Activated CD4-positive, alpha-beta T cell treated with anti-CD3 and anti-CD28 coated beads, Interleukin-10, Interleukin-2, amounts not matched to agents 100 ng/mL and 50 ng/mL, durations not matched to agents 16 hours and 8 hours (primary cell): Measurements from ENCODE around the gene DNAJB6.
A peak's percentile ranks its signal among the peaks of the same experiment; 100 is the strongest.

ENCODE experiments used
- DNase-seq: peaks from one replicate; pipeline ENCODE4 v3.0.0-alpha.2; 2020

DNAJB6 gene

DNA sequence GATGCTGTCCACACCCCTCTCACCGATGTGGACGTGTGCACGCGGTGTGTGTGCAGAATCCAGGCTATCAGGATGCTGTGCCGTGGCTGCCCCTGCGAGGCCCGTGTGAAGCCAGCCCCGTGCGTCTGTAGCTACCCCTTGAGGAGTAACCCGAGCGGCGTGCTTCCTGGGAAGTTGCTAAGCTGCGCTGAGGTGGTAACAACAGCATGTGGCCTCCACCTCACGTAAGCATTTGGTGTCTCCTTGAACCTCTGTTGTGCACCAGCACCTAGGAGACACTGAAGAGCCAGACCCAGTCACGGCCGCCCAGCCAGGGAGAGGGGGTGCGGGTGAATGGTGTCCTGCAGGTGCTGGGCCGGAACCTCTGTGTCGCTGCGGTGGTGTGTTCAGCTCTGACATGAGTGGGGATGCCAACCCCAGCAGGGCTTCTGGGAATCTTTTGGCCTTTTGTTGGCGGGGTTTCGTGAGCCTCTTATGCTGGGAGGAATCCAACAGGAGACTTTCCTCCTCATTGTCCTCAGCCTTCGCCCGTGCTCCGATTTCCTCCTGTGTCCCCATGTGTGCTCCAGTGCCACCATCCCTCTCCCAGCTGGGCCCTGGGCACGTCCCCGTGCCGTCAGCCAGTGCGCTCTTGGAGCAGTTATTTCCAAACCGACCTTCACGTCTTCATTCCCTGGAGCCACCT, 60.4 kb downstream of the DNAJB6 start:
- DNase-seq: no peak

DNA sequence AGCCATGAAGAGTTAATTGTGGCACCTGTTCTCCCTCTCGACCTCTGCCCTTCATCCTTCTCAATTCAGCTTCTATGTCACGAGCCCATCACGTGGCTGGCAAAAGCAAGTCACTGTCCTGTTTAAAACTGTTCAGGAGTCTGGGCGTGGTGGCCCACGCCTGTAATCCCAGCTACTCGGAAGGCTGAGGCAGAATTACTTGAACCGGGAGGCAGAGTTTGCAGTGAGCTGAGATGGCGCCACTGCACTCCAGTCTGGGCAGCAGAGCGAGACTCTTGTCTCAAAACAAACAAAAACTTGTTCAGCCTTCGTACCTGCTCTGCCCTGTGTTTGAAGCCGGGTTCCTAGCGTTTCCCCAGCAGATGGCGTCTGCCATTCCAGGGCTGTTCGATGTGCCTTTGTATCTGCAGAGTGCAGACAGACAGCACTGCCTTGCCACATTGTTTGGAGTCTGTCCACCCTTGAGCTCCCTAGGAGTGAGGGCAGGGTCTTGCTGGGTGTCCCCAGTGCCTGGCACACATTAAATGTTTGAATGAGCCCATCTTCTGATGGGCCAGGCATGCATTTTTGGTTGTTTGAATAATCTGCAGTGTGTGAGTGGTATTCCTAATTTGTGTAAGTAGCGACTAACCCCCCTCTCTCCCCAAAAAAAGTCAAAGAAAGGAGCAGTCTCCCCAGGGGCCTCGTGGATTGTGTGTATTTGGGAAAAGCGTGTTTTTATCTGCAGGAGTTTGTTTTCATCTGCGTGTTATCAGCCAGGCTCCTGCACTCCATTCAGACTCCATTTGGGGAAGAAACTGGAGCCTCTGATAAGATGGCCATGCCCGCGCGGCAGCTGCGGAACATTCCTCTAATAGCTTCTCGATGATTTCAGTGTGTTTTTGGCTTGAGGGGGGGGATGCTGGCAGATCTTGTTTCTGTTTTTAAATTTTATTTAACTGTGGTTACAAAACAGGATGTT, 61.2 kb downstream of the DNAJB6 start:
- DNase-seq: peak; percentile 34

DNA sequence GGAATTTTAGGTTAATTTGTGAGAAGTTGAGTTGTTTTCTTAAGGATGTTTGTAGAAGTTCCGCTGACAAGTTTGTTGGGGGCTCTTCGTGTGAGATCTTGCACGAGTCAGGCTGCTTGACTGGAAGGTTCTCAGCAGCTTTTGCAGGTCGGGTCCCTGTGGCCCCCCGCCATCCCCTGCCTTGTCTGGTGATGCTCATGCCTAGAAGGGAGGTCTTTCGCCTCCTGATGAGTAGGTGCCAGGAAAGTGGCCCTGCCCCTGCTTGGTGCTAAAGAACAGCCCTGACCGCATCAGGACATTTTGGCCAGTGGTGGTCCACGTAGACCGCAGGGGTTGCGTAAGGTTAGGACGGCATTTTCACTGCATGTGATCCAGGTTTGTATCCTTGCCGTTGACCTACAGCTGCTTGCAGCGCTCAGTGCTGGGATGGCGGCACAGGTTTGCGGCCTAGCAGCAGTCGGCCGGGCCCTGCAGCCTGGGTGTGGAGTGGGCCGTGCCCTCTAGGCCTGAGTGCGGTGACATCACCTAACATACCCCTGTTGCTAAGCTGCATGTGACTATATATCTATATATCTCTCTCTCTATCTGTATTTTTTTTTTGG, 62.4 kb downstream of the DNAJB6 start:
- DNase-seq: no peak

DNA sequence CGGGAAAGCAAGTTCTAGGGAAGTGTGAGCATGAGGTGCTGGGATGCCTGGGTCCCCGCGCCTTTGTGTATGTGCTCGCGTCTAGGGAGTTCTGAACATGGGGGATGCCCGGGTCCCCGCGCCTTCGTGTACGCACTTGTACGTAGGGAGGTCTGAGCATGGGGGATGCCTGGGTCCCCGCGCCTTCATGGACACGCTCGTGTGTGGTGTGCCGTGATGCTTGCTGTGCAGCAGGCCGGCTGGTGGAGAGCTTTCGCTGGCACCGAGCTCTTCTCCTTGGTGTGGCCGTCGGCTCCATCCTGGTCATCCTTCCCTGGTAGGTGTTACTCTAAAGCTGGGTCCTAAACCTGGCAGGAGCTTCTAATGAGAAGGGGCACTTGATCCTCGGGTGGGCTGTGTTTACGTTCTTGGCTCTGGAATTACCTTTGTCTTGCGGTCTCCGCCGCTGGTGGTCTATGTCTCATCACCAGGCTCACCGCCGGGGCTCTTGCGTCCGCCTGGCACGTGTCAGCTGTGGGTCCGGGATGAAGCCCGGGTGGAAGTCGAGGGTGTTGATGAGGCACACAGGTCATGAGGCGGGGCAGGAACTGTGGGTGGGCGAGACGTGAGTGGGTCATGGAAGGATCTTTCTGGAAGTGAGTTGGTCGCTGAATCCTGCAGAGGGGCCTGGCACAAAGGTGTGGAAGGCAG, 63.5 kb downstream of the DNAJB6 start:
- no peak for DNase-seq

DNA sequence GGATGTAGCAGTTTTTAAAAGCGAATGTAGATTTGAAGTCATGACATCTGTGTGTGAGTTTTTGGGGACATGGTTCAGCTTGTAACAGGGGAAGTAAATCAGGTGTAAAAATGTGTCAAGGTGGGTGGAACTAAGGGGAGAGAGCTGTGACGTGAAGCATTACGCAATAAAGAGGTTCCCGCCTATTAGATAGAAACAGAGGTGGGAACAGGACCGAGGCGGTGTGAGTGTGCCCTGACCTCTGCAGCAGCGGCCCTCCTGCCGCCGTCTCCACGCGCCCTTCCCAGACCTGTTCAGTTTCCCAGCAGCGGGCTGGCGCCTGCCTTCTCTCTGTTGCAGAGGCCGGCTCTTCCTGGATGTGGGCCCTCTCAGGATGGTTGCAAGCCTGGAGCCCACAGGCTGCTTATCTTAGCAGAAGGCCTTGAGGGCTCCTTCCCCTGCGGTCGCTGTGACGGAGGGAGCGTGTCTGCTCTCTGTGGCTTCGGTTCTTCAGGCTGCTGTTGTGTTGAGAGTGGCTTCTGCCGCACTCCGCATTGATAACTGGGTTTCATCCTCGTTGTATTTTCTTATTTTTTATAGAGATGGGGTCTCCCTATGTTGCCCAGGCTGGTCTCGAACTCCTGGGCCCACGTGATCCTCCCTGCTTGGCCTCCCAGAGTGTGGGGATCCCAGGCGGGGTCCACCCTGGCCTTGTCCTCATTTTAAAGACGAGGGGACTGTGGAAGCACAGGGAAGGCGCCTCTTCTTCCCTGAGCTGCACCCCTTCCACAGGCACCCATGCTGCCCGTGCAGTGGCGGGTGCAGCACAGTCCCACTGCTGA, 65.0 kb downstream of the DNAJB6 start:
- DNase-seq: no peak

DNA sequence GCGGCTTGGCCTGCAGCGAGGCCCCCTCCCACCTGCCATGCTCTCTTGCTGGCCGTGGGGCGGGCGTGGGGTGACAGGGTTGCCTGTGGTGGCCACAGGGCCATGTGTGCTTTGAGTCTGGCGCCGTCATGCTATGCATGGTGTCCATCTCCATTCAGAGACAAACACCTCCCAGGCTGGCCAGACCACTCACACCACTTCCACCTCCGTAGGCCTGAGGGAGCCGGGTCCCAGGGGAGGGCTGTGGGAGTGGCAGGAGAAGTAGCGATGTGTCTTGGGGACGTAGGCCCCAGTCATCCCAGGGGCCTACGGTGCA, 65.5 kb downstream of the DNAJB6 start:
- DNase-seq: no peak

DNA sequence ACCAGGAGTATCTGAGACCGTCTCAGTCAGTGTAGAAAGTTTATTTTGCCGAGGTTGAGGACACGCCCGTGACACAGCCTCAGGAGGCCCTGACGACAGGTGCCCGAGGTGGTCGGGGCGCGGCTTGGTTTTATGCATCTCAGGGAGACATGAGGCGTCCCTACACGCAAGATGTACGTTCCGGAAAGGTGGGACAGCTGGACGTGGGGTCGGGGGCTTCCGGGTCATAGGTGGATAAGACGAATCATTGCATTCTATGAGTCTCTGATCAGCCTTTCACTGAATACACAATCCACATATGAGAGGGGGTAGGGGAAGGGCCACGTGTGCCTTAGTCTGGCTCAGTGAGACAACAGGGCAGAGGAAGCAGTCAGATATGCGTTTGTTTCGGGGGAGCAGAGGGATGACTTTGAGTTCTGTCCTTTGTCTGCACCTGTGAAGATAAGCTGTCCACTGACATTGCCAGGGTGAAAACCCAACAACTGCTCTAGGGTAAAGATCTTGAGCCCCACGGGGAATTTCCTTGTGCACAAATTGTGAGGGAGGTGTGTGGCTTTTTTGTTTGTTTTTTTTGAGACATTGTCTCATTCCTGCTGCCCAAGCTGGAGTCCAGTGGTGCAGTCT, 66.2 kb downstream of the DNAJB6 start:
- no peak for DNase-seq

DNA sequence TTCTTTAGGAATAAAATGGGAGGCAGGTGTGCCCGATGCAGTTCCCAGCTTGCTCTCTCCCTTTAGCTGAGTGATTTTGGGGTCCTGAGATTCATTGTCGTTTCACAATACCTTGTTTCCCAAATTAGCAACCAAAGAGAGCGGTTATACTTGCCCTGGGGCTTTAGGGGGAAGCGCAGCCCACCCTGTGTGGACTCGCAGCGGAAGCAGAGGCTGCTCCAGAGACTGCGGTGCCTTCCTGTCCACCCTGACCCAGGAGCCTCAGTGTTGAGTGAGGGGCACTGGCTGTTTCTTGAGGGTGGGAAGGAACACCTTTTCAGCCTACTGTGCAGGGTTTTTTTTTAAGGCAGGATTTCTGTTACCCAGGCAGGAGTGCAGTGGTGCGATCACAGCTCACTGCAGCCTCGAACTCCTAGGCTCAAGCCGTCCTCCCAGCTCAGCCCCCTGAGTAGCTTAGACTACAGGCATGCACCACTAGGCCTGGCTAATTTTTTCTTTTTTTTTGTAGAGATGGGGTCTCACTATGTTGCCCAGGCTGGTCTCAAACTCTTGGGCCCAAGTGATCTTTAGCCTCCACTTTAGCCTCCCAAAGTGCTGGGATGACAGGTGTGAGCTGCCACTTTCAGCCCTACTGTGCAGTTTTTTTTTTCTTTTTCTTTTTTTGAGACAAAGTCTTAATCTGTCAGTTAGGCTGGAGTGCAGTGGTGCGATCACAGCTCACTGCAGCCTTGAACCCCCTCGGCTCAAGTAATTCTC, 67.0 kb downstream of the DNAJB6 start:
- DNase-seq: no peak

DNA sequence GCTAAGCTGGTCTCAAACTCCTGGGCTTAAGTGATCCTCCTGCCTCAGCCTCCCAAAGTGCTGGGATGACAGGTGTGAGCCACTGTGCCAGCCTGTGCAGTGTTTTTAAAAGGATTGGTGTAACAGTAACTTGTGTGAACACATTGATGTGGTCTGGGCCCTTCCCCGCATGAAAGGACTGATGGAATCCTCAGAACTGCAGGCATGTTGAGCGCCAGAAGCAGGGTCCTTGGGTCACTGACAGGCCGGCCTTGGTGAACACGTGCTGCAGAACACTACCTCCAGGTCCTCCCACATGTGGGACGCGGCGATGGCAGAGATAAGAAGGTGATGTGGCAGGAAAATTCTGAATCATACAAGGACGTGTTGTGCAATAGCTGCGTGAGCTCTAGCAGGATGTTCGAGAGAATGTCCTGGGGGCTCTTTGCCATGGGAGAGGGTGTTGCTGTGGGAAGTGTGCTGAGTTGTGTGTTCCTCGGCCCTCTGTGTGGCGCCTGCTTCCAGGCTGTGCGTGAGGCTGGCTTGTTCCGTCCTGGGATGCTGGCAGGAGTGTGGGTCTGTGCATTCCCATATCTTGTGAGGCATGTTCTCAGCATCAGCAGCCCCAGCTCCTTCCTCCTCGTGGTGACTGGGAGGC, 68.2 kb downstream of the DNAJB6 start:
- DNase-seq: peak; percentile 82

DNA sequence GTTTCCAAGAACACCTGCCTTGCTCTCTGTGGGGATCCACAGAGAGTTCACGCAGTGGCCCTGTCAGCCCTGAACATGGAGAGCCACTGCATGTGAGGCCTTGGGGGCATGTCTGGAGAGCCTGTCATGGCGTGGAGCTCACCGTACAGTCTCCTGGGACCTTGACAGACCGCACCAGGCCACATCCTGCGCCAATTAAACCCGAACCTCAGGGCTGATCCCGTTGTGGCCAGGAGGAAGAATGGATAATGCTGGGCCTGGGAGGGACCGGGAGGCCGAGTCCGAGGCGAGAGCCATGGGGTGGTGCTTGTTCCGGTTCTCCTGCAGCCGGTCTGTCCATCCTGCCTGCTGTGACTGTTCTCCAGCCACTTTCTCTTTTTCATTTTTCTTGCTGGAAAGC, 68.7 kb downstream of the DNAJB6 start:
- DNase-seq: no peak

DNA sequence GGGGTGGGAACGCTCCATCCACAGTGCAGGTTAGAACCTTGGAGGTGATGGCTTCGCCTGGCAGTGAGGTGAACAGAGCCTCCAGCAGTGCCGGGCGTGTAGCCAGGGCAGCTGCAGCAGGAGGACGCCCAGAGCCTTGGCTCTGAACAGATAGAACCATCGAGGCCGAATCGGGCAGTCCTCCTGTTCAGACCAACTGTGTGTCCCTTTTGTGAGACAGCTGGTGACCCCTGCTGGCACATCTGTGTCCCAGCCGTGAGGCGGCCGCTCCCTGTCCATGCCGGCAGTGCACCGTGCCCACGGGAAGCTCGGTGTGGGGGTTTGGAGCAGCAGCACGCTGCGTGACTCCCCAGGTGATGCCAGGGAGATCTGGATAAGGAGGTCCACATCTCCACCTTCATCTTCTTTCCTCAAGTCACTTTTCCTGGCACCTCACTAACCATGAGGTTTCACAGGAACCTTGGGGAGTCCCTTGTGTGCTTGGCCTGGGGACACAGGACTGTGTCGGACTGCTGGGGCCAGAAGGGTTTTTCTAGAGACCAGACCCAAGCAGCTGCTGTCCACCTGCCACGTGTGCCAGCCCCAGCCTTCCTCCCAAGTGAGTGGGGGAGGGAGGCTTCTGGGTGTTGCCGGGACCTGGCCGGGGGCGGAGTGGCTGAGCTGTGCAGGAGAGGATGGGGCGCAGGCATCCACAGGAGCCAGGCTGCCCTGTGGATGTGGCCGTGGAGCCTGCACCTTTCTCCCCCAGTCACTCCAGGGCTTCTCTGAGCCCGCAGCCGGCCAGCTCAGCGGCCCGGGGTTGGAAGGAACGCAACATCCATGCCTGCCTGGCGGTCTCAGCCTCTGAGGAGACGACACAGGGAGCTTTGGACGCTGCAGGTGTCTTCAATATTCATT, 69.4 kb downstream of the DNAJB6 start:
- no peak for DNase-seq

DNA sequence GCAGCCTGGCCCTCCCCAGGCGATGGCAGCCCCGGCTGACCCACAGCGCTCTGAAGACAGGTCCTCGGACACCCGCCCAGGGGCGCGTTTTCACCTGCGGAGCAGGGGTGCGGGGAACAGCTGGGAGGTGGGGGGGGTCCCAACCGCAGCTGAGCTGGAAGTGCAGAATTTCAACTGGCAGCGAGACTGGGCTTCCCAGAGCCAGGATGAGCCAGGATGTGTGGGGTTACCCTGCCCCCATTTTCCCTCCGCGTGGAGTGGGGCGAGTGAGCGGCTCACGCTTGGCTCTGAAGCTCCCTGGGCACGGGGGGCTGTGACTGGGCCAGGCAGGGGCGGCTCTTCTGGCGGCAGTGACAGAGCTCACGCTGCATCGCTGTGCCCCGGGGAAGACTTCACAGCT, 70.2 kb downstream of the DNAJB6 start:
- DNase-seq: no peak

DNA sequence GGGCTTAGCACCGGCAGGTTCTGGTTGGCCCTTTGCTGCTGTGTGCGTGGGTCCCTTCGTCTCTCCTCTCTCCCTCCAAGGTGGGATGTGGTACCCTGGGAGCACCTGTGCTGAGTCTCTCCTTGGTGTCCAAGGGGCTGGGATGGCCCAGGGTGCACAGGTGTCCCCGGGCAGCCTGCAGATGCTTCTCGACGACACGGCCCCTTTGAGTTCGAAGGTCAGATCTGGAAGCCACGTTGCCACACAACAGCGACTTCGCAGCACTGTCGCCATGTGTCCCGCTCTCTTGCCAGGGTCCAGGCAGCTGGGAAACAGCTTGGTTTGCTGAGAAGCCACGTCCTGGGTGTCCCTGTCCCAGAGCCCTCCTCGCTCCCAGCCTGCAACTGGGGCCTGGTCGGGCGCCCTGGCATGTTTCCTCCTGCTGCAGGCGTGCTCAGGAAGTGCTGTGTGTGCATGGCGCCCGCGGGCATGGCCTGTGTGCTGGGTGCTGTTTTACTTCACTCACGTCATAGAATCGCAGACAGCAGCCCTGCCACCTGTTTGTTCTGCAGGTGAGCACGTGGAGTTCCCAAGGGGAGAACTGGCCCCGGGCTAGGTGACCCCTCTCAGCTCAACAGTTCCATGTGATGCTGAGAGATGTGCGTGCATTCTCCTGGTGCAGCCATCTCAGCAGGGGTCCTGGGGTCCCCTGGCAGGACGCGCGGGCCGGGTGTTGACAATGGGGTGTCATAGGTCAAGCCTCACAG, 70.9 kb downstream of the DNAJB6 start:
- DNase-seq: no peak

DNA sequence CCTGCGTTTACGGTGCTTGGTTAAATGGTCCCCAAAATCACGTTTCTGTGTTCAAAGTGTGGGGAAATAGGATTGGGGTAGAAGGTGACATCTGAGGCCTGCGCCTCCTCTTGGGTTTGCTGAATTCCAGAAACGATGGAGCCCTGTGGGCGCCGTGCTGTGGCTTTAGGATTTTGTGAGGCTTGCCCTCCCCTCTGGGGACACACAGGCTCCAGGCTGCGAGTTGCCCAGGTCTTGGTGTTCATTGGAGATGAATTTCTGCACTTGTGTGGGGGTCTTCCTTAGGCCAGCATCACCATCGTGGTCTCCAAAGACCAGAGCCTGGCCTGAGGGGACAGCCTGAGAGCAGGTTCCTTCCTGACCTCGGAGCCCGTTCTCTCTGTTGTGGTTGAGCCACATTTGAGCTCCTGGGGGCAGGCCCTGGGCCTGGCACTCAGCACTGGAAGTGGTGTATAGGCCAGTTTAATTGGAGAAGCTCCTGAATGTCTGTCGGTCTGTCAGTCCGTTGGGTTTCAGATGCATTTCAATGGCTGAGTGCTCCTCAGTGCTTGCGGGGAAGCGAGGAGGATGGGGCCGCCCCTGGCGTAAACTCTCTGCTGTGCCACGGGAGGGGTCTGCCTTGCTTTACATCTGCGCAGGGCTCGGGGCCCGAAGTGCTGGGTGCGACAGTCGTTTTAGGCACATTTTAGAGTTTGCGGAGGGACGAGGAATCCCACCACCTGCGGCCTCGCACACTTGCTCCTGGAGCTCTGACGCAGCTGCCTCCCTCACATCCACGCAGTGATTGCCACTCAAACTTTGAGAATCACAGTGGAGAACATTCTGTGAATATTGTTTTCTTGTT, 71.7 kb downstream of the DNAJB6 start:
- DNase-seq: no peak

DNA sequence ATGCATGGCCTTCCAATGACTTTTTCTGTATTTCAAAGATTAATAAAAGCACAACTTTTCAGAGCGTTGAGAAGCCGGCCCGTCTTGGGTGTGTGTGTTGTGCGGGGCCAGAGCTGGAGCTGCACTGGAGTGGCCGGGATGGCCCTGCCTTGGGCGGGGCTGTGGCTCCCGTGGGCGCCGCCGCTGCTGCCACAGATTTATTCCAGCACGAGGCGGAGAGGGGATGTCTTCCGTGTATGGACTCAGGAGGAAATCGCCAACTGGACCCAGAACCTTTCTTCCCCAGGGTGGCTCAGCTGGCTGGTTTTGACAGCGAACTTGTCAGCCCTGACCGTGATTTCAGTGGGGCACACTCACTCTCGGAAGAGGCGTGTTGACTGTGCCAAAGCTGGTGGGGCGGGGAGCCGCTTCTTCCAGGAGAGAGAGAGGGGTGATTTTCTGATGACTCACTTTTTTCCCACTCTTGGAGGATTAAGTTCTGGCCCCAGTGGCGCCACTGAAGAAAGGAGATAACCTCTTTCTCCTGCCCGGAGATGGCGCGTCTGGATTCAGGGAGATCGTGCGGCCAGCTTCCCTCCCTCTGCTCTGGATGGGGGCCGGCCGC, 72.4 kb downstream of the DNAJB6 start:
- DNase-seq: no peak

DNA sequence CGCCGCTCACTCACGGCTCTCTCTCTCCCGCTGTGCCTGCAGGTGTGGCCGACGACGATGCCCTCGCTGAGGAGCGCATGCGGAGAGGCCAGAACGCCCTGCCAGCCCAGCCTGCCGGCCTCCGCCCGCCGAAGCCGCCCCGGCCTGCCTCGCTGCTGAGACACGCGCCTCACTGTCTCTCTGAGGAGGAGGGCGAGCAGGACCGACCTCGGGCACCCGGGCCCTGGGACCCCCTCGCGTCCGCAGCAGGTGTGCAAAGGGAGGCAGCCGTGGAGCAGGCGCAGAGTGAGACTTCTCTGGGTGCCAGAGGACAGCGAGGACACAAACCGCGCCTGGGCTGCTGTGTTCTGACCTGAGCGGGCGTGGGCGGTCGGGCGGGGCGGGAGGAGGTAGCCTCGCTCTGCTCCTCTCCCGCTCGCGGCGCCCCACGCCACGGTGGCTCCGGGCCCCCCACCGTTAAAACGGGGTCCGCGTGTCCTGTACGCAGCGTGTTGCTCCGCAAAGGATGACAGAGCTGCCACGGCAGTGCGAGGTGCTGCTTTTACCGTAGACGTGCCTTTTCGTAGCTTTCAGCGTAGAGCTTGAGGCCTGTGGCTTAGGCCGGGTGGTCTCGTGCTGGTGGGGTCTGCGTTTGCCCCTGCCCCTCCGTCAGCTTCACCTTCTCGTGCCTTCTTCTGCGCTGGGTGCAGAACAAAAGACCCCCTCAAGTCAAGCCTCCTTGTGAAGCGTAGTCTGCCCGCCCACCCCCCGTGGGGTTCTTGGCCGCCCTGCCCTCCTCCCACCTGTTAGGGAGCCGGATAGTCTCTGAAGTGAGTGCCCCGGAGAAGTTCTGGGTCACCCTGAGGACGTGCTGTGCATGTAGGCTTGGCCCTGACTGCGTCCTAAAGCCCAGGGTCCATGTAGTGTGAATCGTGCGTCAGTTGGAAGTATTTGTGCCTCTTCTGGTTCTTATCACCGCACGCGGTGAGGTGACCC, 73.2 kb downstream of the DNAJB6 start:
- no peak for DNase-seq
